Endodermal cell (in vitro differentiated cells): Measurements from ENCODE around the gene ADORA1. TPM values are rescaled to one million over a fixed set of nuclear protein-coding genes. Genes with fewer than 3 reads are reported as not detected.

Experiments used
- DNase-seq: peaks from one replicate; pipeline ENCODE4 v3.0.0-alpha.2; 2017
- H3K27ac ChIP-seq: 2 replicates; pipeline ENCODE4 v1.5.1; 2013; ENCODE audit warnings: mild to moderate bottlenecking, low read depth, low read length, moderate library complexity
- H3K27me3 ChIP-seq: 2 replicates; pipeline ENCODE4 v1.6.1; 2013; ENCODE audit warnings: mild to moderate bottlenecking, low read length, moderate library complexity; ENCODE audit not compliant: insufficient read depth, control insufficient read depth, poor library complexity, severe bottlenecking
- H3K36me3 ChIP-seq: 2 replicates; pipeline ENCODE4 v1.7.0; 2013; ENCODE audit warnings: mild to moderate bottlenecking, low read length, moderate library complexity; ENCODE audit not compliant: control insufficient read depth, insufficient read depth
- H3K4me1 ChIP-seq: one replicate; pipeline ENCODE4 v1.7.0; 2013; ENCODE audit warnings: low read length; ENCODE audit not compliant: control insufficient read depth, insufficient read depth
- H3K4me3 ChIP-seq: 2 replicates; pipeline ENCODE4 v1.5.1; 2013; ENCODE audit warnings: mild to moderate bottlenecking, low read length, moderate library complexity
- H3K9ac ChIP-seq: 2 replicates; pipeline ENCODE4 v1.6.1; 2013; ENCODE audit warnings: mild to moderate bottlenecking, low read length, moderate library complexity; ENCODE audit not compliant: poor library complexity, severe bottlenecking; ENCODE audit errors: extremely low read depth
- H3K9me3 ChIP-seq: 2 replicates; pipeline ENCODE4 v1.6.1; 2013; ENCODE audit warnings: mild to moderate bottlenecking, low read length, moderate library complexity; ENCODE audit not compliant: control insufficient read depth
- H3K27ac Mint-ChIP-seq: 2 replicates; pipeline ENCODE4 v1.8.0; 2020; ENCODE audit warnings: mixed read lengths
- H3K27me3 Mint-ChIP-seq: 2 replicates; pipeline ENCODE4 v1.8.0; 2021; ENCODE audit warnings: mild to moderate bottlenecking, mixed read lengths; ENCODE audit not compliant: insufficient read depth
- H3K36me3 Mint-ChIP-seq: 2 replicates; pipeline ENCODE4 v1.8.0; 2020; ENCODE audit warnings: low read depth, mixed read lengths
- H3K4me1 Mint-ChIP-seq: 2 replicates; pipeline ENCODE4 v1.8.0; 2020; ENCODE audit warnings: mixed read lengths
- H3K4me3 Mint-ChIP-seq: 2 replicates; pipeline ENCODE4 v1.8.0; 2020; ENCODE audit warnings: mild to moderate bottlenecking, moderate library complexity, mixed read lengths
- H3K9me3 Mint-ChIP-seq: 2 replicates; pipeline ENCODE4 v1.8.0; 2020; ENCODE audit warnings: mild to moderate bottlenecking, mixed read lengths
- WGBS, 2 experiments: methylation state at CpG; one replicate each; pipeline versions ENCODE4 v1.1.5 to v1.1.7; 2013; ENCODE audit warnings: missing lambda C conversion rate in 2 of 2, mixed read lengths in 1 of 2; ENCODE audit not compliant: insufficient coverage in 1 of 2, insufficient read length in 1 of 2; 5-methylcytosine and 5-hydroxymethylcytosine counted together
- total RNA-seq, 2 donors: library from RNA; stranded (reverse); fragmentation: NEBNext Ultra II Directional in 1 of 2; extraction: Animal tissue kit (Norgen Biotek cat#: 25700) in 1 of 2; gene quantifications; 2 replicates in 1 of 2; 3 replicates in 1 of 2; pipeline ENCODE4 v1.2.1, GENCODE V29; 2021
- TF ChIP-seq, protein P1 (sequence below): fragments of 200-600 bp; sonication (generic); conservative IDR thresholded peaks from 2 replicates; pipeline ENCODE4 v1.5.0; 2021; ENCODE audit warnings: antibody characterized with exemption, mild to moderate bottlenecking

The ADORA1 gene
- total RNA-seq, 2 donors from 2014 or later: 2.0 to 2.1 TPM

- TF ChIP-seq, protein P1, sequence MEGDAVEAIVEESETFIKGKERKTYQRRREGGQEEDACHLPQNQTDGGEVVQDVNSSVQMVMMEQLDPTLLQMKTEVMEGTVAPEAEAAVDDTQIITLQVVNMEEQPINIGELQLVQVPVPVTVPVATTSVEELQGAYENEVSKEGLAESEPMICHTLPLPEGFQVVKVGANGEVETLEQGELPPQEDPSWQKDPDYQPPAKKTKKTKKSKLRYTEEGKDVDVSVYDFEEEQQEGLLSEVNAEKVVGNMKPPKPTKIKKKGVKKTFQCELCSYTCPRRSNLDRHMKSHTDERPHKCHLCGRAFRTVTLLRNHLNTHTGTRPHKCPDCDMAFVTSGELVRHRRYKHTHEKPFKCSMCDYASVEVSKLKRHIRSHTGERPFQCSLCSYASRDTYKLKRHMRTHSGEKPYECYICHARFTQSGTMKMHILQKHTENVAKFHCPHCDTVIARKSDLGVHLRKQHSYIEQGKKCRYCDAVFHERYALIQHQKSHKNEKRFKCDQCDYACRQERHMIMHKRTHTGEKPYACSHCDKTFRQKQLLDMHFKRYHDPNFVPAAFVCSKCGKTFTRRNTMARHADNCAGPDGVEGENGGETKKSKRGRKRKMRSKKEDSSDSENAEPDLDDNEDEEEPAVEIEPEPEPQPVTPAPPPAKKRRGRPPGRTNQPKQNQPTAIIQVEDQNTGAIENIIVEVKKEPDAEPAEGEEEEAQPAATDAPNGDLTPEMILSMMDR: no peak
- Histone ChIP-seq H3K9me3 (peaks cover 15% of the 10 kb centered on the region), H3K4me1 (peaks cover 5% of the 10 kb centered on the region), H3K4me3 (no peak overlapping the region), H3K9ac (no peak overlapping the region), H3K27ac (no peak overlapping the region), H3K36me3 (no peaks in the 10 kb centered on the region), H3K27me3 (peaks cover 7% of the 10 kb centered on the region)
- DNase-seq: no peak
- H3K36me3 Mint-ChIP-seq: no peaks in the 10 kb centered on the region
- 95 to 98% methylated on average over 4 to 6 of the region's 6 CpGs for WGBS, 2 experiments
- peaks cover 7% of the 10 kb centered on the region for H3K9me3 Mint-ChIP-seq
- peaks cover 17% of the 10 kb centered on the region for H3K27me3 Mint-ChIP-seq
- H3K27ac Mint-ChIP-seq: no peak overlapping the region
- no peak overlapping the region for H3K4me3 Mint-ChIP-seq
- no peaks in the 10 kb centered on the region for H3K4me1 Mint-ChIP-seq
Measured at GRCh38 chr1:203103829-203104495, 23.6 kb upstream of the ADORA1 start.

GRCh38 chr1:203104789-203105390 lies 22.6 kb upstream of the ADORA1 start:
- no peak for DNase-seq
- H3K9ac ChIP-seq: no peak overlapping the region
- no peaks in the 10 kb centered on the region for H3K36me3 Mint-ChIP-seq
- TF ChIP-seq, protein P1: no peak
- peaks cover 5% of the 10 kb centered on the region for H3K4me1 ChIP-seq
- no peak overlapping the region for H3K4me3 ChIP-seq
- peaks cover 15% of the 10 kb centered on the region for H3K9me3 ChIP-seq
- H3K9me3 Mint-ChIP-seq: peaks cover 7% of the 10 kb centered on the region
- peaks cover 15% of the 10 kb centered on the region for H3K27me3 ChIP-seq
- no peak overlapping the region for H3K4me3 Mint-ChIP-seq
- no peaks in the 10 kb centered on the region for H3K36me3 ChIP-seq
- no peaks in the 10 kb centered on the region for H3K4me1 Mint-ChIP-seq
- H3K27ac Mint-ChIP-seq: no peak overlapping the region
- no peak overlapping the region for H3K27ac ChIP-seq
- peaks cover 25% of the 10 kb centered on the region for H3K27me3 Mint-ChIP-seq

- H3K36me3 ChIP-seq: no peaks in the 10 kb centered on the region
- no peaks in the 10 kb centered on the region for H3K9me3 ChIP-seq
- H3K27me3 ChIP-seq: peaks cover 59% of the 10 kb centered on the region
- H3K4me1 Mint-ChIP-seq: no peaks in the 10 kb centered on the region
- no peak overlapping the region for H3K4me3 Mint-ChIP-seq
- TF ChIP-seq, protein P1: no peak
- H3K27ac ChIP-seq: no peak overlapping the region
- H3K36me3 Mint-ChIP-seq: no peaks in the 10 kb centered on the region
- H3K9me3 Mint-ChIP-seq: no peaks in the 10 kb centered on the region
- no peak overlapping the region for H3K27ac Mint-ChIP-seq
- H3K4me3 ChIP-seq: no peak overlapping the region
- 91 to 100% methylated on average over 2 of the region's 2 CpGs for WGBS, 2 experiments
- no peak overlapping the region for H3K9ac ChIP-seq
- no peak for DNase-seq
- no peaks in the 10 kb centered on the region for H3K4me1 ChIP-seq
- peaks cover 46% of the 10 kb centered on the region for H3K27me3 Mint-ChIP-seq
Measured at GRCh38 chr1:203112475-203112874, 15.1 kb upstream of the ADORA1 start.
